HG02884 (cell line): Measurements from ENCODE around the gene FHOD1.

Experiments
- ATAC-seq: cut with Tn5 transposase; IDR thresholded peaks from one replicate; pipeline ENCODE4 v1.9.1; 2021; ENCODE audit warnings: mild to moderate bottlenecking, moderate library complexity; ENCODE audit not compliant: unreplicated experiment

Gene FHOD1

GRCh38 chr16:67277999-67278772 lies 30.9 kb upstream of the FHOD1 start:
- ATAC-seq: no peak

GRCh38 chr16:67277294-67277998 lies 30.2 kb upstream of the FHOD1 start:
- ATAC-seq: no peak

GRCh38 chr16:67275321-67275720 lies 28.0 kb upstream of the FHOD1 start:
- ATAC-seq: no peak

GRCh38 chr16:67271446-67271845 lies 24.2 kb upstream of the FHOD1 start:
- no peak for ATAC-seq

- no peak for ATAC-seq
Observed at GRCh38 chr16:67270931-67271338, 23.7 kb upstream of the FHOD1 start.

- no peak for ATAC-seq
Observed at GRCh38 chr16:67269766-67270165, 22.5 kb upstream of the FHOD1 start.

GRCh38 chr16:67268136-67268579 lies 20.9 kb upstream of the FHOD1 start:
- no peak for ATAC-seq

- ATAC-seq: no peak
Observed at GRCh38 chr16:67265834-67266233, 18.6 kb upstream of the FHOD1 start.

- no peak for ATAC-seq
Observed at GRCh38 chr16:67264866-67265265, 17.6 kb upstream of the FHOD1 start.

GRCh38 chr16:67264277-67264676 lies 17.0 kb upstream of the FHOD1 start:
- no peak for ATAC-seq

- ATAC-seq: no peak
Observed at GRCh38 chr16:67263201-67263600, 15.9 kb upstream of the FHOD1 start.

- no peak for ATAC-seq
Observed at GRCh38 chr16:67260426-67261063, 13.3 kb upstream of the FHOD1 start.

GRCh38 chr16:67259705-67260104 lies 12.4 kb upstream of the FHOD1 start:
- no peak for ATAC-seq

GRCh38 chr16:67258161-67258835 lies 11.0 kb upstream of the FHOD1 start:
- ATAC-seq: no peak

GRCh38 chr16:67257486-67258160 lies 10.3 kb upstream of the FHOD1 start:
- ATAC-seq: no peak

- no peak for ATAC-seq
Observed at GRCh38 chr16:67256701-67257230, 9.5 kb upstream of the FHOD1 start.

GRCh38 chr16:67255553-67256221 lies 8.4 kb upstream of the FHOD1 start:
- ATAC-seq: no peak

GRCh38 chr16:67254801-67255552 lies 7.7 kb upstream of the FHOD1 start:
- no peak for ATAC-seq
